AG08396 (cell line): Measurements from ENCODE around the gene B3GAT2.
A peak's percentile ranks its signal among the peaks of the same experiment; 100 is the strongest.

Experiments used
- DNase-seq: peaks from one replicate; pipeline ENCODE4 v3.0.0; 2012; ENCODE audit warnings: low spot score, mixed read lengths

B3GAT2 gene

GRCh38 chr6:70842541-70842940, 114.3 kb downstream of the B3GAT2 start:
- DNase-seq: no peak

GRCh38 chr6:70841112-70841511, 115.7 kb downstream of the B3GAT2 start:
- DNase-seq: no peak

GRCh38 chr6:70839286-70840266, 117.3 kb downstream of the B3GAT2 start:
- no peak for DNase-seq

GRCh38 chr6:70838907-70839285, 118.0 kb downstream of the B3GAT2 start:
- DNase-seq: no peak

- DNase-seq: peak; percentile 18
These were observed 122.3 kb downstream of the B3GAT2 start for GRCh38 chr6:70834520-70834919.

GRCh38 chr6:70831427-70831826, 125.4 kb downstream of the B3GAT2 start:
- no peak for DNase-seq

GRCh38 chr6:70823651-70824050, 133.2 kb downstream of the B3GAT2 start:
- no peak for DNase-seq

GRCh38 chr6:70821751-70822150, 135.1 kb downstream of the B3GAT2 start:
- no peak for DNase-seq

GRCh38 chr6:70820778-70821177, 136.1 kb downstream of the B3GAT2 start:
- DNase-seq: no peak

GRCh38 chr6:70819646-70820045, 137.2 kb downstream of the B3GAT2 start:
- no peak for DNase-seq

GRCh38 chr6:70813885-70814284, 143.0 kb downstream of the B3GAT2 start:
- no peak for DNase-seq

- DNase-seq: no peak
These were observed 145.1 kb downstream of the B3GAT2 start for GRCh38 chr6:70811788-70812187.
